Measurements from ENCODE around the gene ERC2. TPM values are rescaled to one million over a fixed set of nuclear protein-coding genes. Genes with fewer than 3 reads are reported as not detected.

The ERC2 gene
- total and polyA plus RNA-seq, 2 of the 13 experiments (the other 11 are each of a cell fraction or from before 2014, with no cell fraction given) = 0.16 to 0.22 TPM

- Histone ChIP-seq H3K4me3 (replicated peaks in 1 of 3; ENCODE audit: insufficient read depth in 1 of 3, low read depth in 2 of 3, low read length in 3 of 3) (no peak overlapping the region), H3K4me1 (ENCODE audit: insufficient read depth, low read length) (no peaks in the 10 kb centered on the region), H2AFZ (ENCODE audit: low read length) (no peak overlapping the region), H3K27ac (ENCODE audit: extremely low read length, insufficient read depth, low read length) (no peak overlapping the region), H3K79me2 (ENCODE audit: insufficient read depth, low read length) (no peaks in the 10 kb centered on the region), H3K4me2 (ENCODE audit: low read depth, low read length) (no peak overlapping the region), H3K9me3 (ENCODE audit: low read length) (no peaks in the 10 kb centered on the region), H3K9ac (ENCODE audit: insufficient read depth, low read depth, low read length) (no peak overlapping the region), H4K20me1 (ENCODE audit: insufficient read depth, low read length) (no peaks in the 10 kb centered on the region), H3K27me3 (ENCODE audit: control insufficient read depth in 1 of 2, insufficient read depth in 2 of 2, low read length in 2 of 2) (no peaks in the 10 kb centered on the region), H3K36me3 (replicated peaks in 1 of 2; ENCODE audit: control insufficient read depth in 1 of 2, insufficient read depth in 2 of 2, low read length in 2 of 2) (no peaks in the 10 kb centered on the region)
- DNase-seq (ENCODE audit: low spot score) (no peak), FAIRE-seq (no peak), ATAC-seq (no peak)
- intact Hi-C loops (cut with micrococcal nuclease; ENCODE audit: unreplicated experiment) = no loop called here
- BruUV-seq (replicated peaks) = no TSS peak
- 6% methylated on average over 2 of the region's 2 CpGs for whole genome bisulfite sequencing (ENCODE audit: low lambda C conversion rate)
- ChIA-PET CTCF (ENCODE audit: low intra/inter-chr PET ratio, low total read pairs) (no interaction called here), POLR2A (no interaction called here)
- in situ Hi-C loops (cut with HindIII; ENCODE audit: extremely low pct_ligation_motif_present, low pct_unique_long_range_greater_than_20kb) = no loop called here
- TF ChIP-seq ZNF549 (CRISPR knock-in tag; IDR thresholded peaks at IDR 0.05) (no peak), SP140L (CRISPR knock-in tag; IDR thresholded peaks at IDR 0.05; ENCODE audit: borderline replicate concordance) (no peak), ZNF281 (CRISPR knock-in tag; IDR thresholded peaks at IDR 0.05; ENCODE audit: borderline replicate concordance) (no peak), ZMYM2 (CRISPR knock-in tag; IDR thresholded peaks at IDR 0.05) (no peak), ARID3A (IDR thresholded peaks at IDR 0.05; ENCODE audit: low read depth, low read length) (no peak), ARID2 (CRISPR knock-in tag; IDR thresholded peaks at IDR 0.05; ENCODE audit: borderline replicate concordance) (no peak), ZFP1 (CRISPR knock-in tag; IDR thresholded peaks at IDR 0.05) (no peak), E2F5 (CRISPR knock-in tag; conservative IDR thresholded peaks at IDR 0.05) (no peak), PTBP1 (IDR thresholded peaks at IDR 0.05; ENCODE audit: low read depth, low read length, poor library complexity, severe bottlenecking) (no peak), PATZ1 (CRISPR knock-in tag; IDR thresholded peaks at IDR 0.05) (no peak), DPF2 (CRISPR knock-in tag; IDR thresholded peaks at IDR 0.05; ENCODE audit: borderline replicate concordance, low read depth) (no peak), MTA3 (CRISPR knock-in tag; IDR thresholded peaks at IDR 0.05) (no peak), HNF4G (IDR thresholded peaks at IDR 0.05; ENCODE audit: borderline replicate concordance, low read depth, low read length) (no peak), HNF4G (CRISPR knock-in tag; IDR thresholded peaks at IDR 0.05; ENCODE audit: borderline replicate concordance, low read depth) (no peak)
- TF ChIP-seq, protein P1, sequence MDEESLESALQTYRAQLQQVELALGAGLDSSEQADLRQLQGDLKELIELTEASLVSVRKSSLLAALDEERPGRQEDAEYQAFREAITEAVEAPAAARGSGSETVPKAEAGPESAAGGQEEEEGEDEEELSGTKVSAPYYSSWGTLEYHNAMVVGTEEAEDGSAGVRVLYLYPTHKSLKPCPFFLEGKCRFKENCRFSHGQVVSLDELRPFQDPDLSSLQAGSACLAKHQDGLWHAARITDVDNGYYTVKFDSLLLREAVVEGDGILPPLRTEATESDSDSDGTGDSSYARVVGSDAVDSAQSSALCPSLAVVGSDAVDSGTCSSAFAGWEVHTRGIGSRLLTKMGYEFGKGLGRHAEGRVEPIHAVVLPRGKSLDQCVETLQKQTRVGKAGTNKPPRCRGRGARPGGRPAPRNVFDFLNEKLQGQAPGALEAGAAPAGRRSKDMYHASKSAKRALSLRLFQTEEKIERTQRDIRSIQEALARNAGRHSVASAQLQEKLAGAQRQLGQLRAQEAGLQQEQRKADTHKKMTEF (CRISPR knock-in tag; IDR thresholded peaks at IDR 0.05) = no peak
Measured at GRCh38 chr3:55621648-55622047, 846.6 kb downstream of the ERC2 start.
